Measurements from ENCODE around the gene KCTD11.

The KCTD11 gene

GRCh38 chr17:7374353-7374752 lies 22.4 kb downstream of the KCTD11 start:
- no peak for DNase-seq (ENCODE audit: low read depth in 2 of 2)

GRCh38 chr17:7379134-7379533 lies 27.2 kb downstream of the KCTD11 start:
- DNase-seq (ENCODE audit: low read depth in 2 of 2) = no peak

DNA sequence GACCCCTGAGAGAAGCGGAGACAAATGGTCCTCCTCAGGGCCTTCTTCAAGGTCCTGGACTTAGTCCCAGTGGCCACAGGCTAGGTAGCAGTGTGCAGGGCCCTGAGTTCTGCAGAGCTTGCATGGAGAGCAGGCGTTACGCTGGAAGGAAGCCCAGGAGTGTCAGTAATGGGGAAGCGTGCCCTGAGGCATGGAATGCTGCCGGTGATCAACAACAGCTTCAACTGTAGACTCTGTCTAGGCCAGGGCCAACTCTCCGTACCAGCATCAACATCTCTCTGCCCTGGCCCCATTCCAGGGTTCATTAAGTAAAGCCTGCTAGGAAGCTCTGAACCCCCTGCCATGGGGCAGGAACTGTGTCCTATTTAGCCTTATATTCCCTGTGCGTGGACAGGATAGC lies 28.4 kb downstream of the KCTD11 start:
- no peak for DNase-seq (ENCODE audit: low read depth in 2 of 2)

DNA sequence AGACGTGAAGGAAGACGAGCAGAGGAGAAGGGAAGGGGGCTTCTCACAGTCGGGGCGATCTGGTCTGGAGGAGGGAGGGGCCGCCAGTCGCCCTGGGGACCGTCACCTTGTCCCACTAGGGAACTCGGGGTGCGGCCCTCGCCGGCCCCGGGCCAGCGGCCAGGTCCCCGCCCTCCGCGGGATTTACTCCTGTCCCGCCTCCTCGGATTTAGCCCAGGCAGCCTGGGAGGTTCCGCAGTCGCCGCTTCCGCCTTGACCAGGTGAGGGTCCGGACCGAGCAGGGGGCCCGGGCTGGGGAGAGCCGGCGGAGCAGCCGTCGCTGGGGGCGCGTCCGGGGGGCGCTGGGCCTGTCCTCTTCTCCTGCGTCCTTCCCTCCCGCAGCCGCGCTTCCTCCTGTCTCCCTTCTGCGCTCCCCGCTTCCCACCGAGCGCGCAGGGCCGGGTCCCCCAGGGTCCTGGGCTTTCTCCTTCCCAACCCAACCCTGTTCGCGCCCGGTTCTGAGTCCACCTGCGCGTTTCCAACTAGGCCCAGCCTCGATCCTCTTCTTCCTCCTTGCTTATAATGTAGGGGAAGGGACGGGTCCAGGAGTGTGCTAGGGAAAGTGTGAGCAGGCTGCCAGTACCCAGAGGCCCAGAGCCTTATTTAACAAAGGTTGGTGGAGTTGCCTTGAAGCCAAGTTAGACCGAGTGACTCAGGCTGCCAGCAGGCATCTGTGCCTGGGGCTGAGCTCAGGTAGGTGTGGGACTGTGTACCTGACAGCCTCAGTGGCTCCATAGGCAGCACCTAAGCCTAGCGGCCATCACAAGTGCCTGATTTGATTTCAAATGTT lies 29.1 kb downstream of the KCTD11 start, which contains the start of gene TNK1:
Gene TNK1, plus strand, starts transcription at position 235 of the 829 bp plus-strand sequence. CDS start 1,838 bp downstream, outside the sequence.
- DNase-seq (ENCODE audit: low read depth in 2 of 2) = no peak

DNA sequence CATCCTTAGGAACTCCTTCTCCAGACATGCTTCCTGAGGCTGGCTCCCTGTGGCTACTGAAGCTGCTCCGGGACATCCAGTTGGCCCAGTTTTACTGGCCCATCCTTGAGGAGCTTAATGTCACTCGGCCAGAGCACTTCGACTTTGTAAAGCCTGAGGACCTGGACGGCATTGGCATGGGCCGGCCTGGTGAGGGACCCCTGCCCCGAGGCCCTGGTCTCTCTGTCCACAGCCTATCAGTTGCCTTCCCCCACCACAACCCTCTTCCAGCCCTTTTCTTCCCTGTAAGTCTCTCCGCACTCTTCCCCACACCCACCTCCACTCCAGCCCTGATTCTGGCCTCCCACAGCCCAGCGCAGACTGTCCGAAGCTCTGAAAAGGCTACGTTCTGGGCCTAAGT lies 30.9 kb downstream of the KCTD11 start:
- no peak for DNase-seq (ENCODE audit: low read depth in 2 of 2)

- no peak for DNase-seq (ENCODE audit: low read depth in 2 of 2)
Measured at GRCh38 chr17:7383371-7383741, 31.4 kb downstream of the KCTD11 start.

DNA sequence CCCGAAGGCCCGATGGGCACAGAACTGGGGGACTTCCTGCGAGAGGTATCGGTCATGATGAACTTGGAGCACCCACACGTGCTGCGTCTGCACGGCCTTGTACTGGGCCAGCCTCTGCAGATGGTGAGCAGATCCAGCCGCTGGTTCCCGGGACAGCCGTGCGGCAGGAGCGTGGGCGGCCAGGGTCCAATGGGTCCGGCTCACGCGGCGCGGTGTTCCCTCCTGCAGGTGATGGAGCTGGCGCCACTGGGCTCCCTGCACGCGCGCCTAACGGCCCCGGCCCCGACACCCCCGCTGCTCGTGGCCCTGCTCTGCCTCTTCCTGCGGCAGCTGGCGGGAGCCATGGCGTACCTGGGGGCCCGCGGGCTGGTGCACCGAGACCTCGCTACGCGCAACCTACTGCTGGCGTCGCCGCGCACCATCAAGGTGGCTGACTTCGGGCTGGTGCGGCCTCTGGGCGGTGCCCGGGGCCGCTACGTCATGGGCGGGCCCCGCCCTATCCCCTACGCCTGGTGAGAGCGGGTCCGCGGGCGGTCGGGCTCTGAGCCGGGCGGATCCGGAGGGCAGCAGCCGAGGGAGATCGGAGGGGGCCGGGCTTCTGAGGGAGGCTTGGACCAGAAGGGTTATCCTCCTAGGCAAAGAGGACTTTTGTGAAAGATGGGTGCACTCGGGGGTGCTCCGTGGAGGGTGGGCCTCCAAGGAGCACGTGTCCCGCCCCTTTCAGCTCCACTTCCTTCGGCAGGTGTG lies 32.0 kb downstream of the KCTD11 start:
- DNase-seq (ENCODE audit: low read depth in 2 of 2) = peak; percentile 70 to 75

DNA sequence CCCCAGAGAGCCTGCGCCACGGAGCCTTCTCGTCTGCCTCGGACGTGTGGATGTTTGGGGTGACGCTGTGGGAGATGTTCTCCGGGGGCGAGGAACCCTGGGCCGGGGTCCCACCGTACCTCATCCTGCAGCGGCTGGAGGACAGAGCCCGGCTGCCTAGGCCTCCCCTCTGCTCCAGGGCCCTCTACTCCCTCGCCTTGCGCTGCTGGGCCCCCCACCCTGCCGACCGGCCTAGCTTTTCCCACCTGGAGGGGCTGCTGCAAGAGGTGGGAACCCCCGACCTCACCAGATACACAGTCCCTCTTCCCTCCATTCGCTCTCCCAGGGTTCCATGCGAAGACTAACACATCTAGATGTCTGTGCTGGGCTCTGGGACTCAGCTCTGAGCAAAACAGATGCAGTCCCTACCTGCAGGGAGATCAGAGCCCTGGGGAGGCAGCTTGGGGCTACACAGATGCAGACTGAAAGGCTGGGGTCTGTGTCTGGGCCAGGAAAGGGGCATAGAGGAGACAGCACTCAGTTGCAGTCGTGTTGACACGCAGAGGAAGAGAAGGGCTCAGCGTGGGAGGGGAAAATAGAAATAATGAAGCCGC lies 32.6 kb downstream of the KCTD11 start:
- DNase-seq (ENCODE audit: low read depth in 2 of 2) = no peak

DNA sequence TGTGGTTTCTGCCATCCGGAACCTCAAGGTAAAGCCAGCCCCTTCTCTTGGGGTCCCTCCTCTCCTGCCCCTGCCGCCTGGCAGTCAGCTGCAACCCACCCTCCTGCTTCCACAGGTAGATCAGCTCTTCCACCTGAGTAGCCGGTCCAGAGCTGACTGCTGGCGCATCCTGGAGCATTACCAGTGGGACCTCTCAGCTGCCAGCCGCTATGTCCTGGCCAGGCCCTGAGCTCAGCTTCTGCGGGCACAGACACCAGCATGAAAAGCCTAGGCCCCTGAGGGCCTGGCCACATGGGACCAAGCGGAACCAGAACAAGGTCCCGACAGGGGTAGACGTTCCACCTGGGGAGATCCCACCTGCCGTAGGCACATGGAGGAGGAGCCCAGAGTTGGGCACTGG lies 36.9 kb downstream of the KCTD11 start:
- no peak for DNase-seq (ENCODE audit: low read depth in 2 of 2)

DNA sequence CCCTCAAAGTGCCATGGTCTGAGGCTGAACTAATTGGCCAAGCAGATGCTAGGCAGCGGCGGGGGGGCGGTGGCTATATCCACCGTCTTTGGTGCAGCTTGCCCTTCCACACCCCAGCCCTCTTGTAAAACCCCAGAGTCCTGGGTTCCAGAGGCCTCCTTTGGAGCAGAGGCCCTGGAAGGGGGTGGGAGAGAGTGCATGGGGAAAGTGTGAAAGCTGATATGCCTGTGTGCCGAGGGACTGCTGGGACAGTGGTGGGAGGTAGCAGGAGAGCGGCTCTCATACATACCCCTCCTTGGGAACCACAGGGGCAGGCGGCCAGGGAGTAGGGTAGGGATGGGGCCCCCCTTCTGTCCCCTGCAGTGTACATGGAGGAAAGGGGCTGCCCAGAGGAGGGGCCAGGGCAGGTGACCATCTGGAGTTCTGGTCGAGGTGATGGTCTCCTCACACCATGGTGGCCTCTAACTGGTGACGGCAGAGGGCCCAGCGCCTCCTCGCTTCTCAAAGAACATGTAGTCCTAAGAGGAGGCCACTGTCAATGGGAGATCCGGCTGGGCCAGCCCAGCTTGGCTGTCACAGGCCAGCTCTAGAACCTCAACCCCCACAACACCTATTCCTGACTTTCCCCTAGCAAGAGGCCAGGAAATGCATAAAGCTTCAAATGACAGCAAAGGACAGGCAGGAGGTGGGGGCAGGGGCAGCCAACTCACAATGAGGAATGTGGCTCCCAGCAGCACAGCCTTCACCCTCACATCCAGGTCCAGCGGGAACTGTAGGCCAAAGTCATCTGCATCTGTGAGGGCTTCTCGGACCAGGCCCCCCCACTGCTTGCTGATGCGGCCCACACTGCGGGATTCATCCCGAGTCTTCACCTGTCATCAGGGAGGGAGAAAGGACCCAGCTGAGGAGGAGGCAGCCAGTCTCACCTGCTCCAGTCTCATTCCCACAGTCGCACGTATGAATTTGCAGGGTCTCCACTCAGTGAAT lies 38.3 kb downstream of the KCTD11 start:
- no peak for DNase-seq (ENCODE audit: low read depth in 2 of 2)

DNA sequence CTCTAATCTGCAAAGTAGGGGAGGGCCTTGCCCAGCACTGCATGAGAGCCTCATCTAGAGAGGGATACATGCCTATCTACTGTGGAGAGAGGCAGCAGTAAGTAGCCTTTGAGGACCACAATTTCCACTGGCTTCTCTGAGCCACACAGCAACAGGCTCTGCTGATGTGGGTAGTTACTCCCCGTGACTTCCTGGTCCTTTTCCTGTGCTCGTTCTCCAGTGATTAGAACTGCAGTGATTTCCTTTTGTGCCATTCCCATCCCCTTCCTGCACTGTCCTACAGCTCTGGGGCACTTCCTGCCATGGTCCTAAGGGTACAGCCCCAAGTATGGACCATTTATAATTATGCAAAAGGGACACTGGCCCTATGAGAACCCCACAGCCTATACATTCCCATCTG lies 39.3 kb downstream of the KCTD11 start:
- no peak for DNase-seq (ENCODE audit: low read depth in 2 of 2)

GRCh38 chr17:7392696-7393612 lies 41.0 kb downstream of the KCTD11 start:
- DNase-seq (ENCODE audit: low read depth in 2 of 2) = no peak

GRCh38 chr17:7393613-7394451 lies 41.9 kb downstream of the KCTD11 start:
- peak in 1 of 2 donors; percentile 24 for DNase-seq (ENCODE audit: low read depth in 2 of 2)

DNA sequence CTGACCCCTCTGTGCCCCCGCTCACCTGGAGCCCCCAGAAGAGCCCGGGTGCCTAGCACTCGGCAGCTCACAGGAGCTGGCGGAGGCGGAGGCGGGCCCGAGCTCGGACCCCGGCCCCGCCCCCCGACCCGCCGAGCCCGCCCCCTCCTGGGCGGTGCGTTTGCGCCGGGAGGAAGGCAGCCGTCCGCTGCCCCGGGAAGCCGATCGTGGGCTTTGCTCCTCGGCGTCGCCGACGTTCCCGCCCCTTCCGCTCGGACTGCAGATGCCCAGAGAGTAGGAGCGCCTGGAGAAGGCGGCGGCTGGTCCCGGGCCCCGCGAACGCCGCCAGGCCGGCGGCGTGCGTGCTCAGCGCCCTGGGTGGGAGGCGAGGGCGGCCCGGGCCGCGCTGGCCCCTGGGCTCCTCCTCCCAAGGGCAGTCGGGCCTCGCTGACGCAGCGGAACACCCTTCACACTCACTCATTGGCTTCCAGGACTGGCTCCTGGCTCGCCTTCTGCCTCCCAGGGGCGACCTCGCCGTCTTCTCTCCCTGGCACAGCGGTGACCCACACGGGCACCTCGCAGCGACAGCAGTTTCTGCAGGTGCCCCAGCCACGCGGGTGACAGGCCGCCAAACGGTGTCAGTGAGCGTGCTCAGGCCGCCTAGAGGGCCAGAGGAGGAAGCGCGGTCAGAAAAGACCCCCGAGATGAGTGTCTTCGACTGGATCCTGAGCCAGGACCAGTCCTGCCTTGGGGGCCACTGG lies 42.7 kb downstream of the KCTD11 start, which contains the start of gene PLSCR3:
Gene PLSCR3, minus strand, starts transcription at position 74 of the 740 bp plus-strand sequence. CDS start 415 bp downstream, outside the sequence.
- DNase-seq (ENCODE audit: low read depth in 2 of 2) = peak; percentile 73 to 87

DNA sequence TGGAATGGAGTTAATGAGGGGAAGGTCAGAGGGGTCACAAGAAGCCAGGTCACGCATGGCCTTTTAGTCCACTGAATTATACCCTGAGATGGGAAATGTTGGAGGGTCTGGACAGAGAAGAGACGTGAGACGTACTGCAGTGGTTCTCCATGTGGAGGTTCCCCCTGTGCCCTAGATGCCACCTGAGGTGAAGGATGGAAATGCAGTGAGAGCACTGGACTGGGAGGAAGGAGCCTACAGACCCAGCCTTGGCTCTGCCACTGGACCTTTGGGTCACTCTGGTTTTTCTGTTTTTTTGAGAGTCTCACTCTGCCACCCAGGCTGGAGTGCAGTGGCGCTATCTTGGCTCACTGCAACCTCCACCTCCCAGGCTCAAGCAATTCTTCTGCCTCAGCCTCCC lies 44.2 kb downstream of the KCTD11 start:
- no peak for DNase-seq (ENCODE audit: low read depth in 2 of 2)

- no peak for DNase-seq (ENCODE audit: low read depth in 2 of 2)
Measured at GRCh38 chr17:7398612-7399011, 46.6 kb downstream of the KCTD11 start.

DNA sequence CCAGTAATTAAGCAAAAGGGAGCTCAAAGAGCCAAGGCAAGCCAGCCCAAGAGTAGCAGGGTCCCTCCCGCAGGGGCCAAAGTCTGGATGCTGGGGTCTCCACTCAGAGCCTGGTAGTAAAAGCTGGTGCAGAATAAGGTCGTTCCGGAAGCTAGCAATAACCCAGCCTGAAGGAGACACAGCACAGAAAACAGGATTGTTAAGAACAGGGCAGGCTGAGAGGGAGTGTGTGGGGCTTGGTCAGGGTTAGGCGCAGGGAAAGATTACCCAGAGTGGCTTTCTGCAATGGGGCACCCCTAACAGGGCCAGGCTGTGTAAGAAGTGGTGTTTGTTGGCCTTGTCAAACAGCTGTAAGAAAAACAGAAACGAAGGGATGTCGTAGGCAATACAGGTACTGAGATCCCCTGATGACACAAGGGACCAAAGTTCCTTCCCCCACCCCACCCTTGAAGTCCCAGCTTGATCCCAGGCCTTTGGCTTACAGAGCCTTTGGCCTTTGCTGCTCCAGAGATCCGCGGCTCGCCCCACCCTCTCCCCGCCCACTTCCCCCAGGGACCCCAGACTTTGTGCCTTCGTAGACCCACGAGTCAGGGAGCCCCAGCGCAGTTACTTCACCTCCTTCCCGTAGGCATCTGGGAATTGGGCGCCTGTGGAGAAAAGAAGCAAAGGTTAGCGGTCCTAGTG lies 51.2 kb downstream of the KCTD11 start:
- DNase-seq (ENCODE audit: low read depth in 2 of 2) = no peak

DNA sequence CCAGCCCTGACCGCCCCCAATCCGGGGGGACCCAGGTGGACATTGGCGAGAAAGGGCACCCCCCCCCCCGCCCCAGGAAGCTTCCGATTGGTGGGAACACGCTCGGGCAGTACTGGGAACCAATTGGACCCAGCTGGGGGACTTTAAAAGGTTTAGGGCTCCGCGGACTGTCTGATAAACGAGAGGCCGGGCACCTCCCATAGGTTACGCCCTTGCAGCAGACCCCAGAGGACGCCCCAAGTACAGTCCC lies 51.7 kb downstream of the KCTD11 start:
- DNase-seq (ENCODE audit: low read depth in 2 of 2) = no peak
